GM19035 (cell line): ENCODE data around the gene SMARCAD1.
A peak's percentile ranks its signal among the peaks of the same experiment; 100 is the strongest.
"Not testable (repeated sequence)": the region's sequence is repeated elsewhere in the genome, so short reads cannot be mapped to it uniquely, and the experiment has no call there.

ENCODE experiments used
- ATAC-seq: cut with Tn5 transposase; IDR thresholded peaks from one replicate; pipeline ENCODE4 v1.9.1; 2021; ENCODE audit not compliant: unreplicated experiment

SMARCAD1 gene

DNA sequence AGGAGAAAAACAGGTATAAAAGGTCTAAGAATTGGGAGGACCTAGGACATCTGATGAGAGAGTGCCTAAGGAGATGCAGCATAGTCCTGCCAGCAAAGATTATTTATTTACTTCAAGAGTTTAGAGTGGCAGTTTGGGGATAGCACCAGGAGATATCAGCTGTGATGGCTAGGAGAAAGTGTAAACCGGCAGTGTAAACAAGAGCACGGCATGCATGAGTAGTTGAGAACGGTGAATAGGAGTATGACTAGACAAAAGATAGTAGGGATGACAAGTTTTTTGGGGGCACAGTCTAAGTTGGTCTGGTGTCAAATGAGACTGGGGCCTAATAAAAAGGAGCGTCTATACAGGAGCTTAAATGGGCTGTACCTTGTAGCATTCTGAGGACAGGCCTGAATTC lies 86.3 kb downstream of the SMARCAD1 start:
- not testable (repeated sequence) for ATAC-seq

DNA sequence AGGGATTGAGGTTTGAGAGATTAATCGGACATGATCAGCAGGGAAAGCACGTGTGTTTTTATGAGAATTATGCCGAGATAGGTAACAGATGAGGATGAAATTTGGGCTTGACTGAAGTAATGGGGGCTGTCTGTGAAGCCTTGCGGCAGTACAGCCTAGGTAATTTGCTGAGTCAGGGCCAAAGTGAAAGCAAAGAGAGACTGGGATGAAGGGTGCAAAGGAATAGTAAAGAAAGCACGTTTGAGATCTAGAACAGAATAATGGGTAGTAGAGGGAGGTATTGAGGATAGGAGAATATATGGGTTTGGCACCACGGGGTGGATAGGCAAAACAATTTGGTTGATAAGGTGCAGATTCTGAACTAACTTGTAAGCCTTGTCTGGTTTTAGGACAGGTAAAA lies 87.8 kb downstream of the SMARCAD1 start:
- not testable (repeated sequence) for ATAC-seq

DNA sequence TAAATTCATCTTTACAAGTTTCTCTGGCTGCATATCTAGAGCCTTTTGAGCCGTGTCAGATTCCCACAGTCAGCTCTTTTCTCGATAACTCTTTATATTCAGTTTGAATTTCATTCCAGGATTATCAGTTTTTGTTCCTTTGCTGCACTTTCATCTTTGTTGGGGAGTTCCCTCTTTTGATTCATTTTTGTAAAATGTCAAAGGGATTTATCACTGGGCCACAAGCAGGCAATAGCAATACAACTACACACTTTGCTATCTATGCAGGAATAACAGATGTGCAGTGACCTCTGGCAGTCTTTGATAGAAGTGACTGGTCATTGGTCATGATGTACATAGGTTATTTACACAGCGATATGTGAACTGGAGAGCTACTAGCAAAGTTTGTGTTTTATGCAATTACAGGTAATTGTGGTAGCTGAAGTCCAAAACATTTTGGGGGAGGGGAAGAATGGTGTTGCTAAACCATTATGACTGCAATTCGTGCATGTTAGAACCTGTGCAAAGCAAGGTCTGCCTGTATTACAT lies 91.1 kb downstream of the SMARCAD1 start:
- ATAC-seq, result no peak

DNA sequence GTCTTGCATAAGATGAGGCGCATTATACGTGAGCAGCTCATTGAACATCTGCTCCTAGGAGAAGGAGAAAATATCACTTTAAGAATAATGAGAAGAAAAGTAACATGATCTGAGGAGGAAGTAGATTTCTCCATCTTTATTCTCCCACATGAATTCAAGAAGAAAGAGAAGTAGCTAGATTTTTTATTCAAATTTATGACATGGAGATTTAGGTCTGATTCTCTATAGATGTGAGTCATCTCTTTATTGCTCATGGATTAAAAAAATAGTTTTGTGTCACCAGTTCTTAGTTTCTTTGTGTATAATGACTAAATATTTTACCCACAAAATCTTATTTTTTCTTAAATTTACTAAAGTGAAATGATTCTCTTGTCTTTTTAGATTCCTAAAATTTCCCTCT lies 94.5 kb downstream of the SMARCAD1 start:
- ATAC-seq, result no peak

DNA sequence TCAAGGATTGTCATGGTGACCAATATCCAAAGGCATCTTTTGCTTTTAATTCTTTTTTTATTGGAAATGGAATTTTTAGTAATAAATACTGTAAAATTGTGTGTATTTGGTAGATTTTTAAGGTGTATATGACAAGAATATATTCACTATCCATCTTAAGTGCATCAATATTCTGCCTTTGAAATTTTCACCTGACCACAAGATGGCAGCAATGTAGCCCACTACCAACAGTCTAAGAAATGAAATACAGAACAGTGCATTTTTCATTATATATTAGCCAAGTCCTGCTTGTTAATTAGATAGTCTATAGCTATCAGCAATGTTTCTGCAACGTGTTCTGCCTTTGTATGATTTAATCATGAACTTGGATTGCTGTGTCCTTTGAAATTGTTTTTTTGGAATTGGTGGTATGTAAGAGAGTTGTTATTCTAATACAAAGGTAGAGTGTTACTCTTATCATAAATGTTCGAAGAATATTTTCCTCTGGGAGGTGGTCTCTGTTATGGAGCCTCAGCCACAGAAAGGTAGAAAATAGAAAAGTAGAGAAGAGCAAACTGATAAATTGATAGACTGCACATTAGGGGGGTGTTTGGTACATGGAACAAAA lies 96.8 kb downstream of the SMARCAD1 start:
- ATAC-seq, result peak; percentile 64

DNA sequence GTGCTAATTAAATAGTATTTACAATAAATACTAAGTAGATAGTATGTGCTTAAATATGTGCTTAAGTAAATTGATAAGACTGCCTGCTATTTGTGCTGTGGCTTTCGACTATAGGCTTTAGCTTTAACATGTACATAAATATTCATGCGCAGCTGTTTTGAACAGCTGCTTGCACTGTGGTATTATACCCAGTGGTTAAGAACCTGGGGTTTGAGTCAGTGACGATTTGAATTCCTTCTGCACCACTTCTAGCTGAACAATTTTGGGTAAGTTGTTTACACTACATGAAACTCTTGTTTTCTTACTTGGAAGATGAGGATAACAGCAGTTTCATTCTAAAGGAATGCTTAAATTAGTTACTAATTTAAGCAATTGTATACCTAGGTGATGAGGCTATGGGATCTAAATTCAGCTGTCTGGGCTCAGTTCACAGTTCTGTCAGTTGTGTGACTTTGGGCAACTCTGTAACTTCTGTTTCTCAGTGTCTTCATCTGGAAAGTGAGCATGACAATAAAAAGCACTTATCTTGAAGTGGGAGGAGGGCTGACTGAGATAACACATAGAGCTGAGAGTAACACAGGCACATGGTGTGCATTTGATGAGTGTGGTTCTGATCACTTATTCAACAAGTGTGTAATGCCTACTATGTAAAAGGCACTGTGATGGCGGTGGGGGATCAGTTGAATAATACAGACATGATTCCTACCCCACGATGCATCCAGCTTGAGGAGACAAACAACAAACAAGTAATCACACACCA lies 98.0 kb downstream of the SMARCAD1 start:
- ATAC-seq, result no peak

DNA sequence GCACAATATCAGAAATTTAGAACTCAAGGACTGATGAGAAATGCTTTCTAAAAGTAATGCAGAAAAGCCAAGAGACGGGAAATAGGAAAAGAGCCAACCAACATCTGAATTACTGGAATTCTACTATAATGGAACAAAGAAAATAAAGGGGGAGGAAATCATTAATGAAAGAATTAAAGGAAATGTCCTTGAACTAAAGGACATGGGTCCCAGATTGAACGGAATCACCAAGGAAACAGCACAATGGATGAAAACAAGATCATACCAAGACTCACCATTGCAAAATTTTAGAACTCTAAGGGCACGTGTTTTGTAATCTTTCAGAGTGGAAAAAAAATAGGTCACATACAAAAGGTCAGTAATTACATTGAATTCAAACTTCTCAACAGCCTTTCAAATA lies 99.0 kb downstream of the SMARCAD1 start:
- ATAC-seq, result no peak

DNA sequence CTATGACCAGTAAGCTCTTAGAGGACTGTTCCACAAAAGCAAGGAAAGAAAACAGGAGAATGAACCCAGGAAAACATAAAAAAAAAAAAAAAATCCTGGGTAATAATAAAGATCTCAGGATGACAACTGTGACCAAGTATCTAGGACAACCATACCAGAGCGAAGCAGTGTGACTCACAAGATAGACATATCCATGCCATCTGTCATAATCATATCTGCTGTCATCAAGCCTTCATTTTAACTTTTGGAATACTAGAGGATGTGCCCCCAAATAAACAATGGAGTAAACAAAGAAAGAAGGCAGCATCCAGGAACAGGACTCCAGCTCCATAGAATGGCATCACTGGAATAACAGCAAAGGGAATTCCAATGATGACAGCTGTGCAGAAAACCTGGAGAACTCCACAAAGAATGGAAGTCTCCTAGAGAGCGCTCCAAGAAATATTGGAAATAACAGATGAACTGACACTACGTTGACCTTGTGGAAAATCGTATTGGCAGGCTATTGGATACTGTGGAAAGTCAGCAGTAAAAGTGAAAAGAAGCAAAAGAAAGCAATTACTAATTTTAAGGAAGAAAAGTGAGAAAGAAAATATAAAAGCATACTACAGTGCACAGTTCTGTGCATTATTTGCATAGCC lies 99.7 kb downstream of the SMARCAD1 start:
- ATAC-seq, result no peak

DNA sequence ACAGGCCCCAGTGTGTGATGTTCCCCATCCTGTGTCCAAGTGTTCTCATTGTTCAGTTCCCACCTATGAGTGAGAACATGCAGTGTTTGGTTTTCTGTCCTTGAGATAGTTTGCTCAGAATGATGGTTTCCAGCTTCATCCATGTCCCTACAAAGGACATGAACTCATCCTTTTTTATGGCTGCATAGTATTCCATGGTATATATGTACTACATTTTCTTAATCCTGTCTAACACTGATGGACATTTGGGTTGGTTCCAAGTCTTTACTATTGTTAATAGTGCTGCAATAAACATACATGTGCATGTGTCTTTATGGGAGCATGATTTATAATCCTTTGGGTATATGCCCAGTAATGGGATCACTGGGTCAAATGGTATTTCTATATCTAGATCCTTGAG lies 112.3 kb downstream of the SMARCAD1 start:
- not testable (repeated sequence) for ATAC-seq

DNA sequence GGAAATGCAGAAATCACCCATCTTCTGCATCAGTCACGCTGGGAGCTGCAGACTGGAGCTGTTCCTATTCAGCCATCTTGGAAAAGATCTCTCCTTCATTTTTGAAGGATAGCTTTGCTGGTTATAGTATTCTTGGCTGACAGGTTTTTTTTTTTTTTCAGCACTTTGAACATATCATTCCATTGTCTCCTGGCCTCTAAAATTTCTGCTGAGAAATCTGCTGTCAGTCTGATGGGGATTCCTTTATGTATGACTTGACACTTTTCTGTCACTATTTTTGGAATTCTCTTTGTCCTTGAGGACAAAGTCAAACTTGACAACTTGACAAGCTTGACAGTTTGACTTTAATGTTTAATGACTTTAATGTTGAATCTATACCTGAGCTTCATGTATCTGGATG lies 118.2 kb downstream of the SMARCAD1 start:
- ATAC-seq, result no peak

DNA sequence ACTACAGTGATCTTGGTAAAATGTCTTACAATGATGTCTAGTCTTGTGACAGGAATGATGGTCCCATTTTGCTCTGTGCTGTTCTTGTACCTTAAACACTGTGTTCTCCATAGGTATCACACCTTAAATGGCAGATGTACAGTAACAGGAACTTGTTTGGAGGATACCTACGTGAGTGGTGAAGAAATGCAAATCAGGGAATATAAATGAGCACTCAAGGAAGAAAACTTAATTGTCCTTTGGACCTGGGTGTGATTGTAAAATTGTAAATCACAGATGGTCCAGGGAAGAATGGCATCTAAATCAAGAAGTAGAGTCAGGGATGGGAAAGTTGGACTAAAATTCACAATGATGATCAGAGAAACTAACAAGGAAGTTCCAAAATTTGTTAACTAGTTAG lies 122.3 kb downstream of the SMARCAD1 start:
- no peak for ATAC-seq

DNA sequence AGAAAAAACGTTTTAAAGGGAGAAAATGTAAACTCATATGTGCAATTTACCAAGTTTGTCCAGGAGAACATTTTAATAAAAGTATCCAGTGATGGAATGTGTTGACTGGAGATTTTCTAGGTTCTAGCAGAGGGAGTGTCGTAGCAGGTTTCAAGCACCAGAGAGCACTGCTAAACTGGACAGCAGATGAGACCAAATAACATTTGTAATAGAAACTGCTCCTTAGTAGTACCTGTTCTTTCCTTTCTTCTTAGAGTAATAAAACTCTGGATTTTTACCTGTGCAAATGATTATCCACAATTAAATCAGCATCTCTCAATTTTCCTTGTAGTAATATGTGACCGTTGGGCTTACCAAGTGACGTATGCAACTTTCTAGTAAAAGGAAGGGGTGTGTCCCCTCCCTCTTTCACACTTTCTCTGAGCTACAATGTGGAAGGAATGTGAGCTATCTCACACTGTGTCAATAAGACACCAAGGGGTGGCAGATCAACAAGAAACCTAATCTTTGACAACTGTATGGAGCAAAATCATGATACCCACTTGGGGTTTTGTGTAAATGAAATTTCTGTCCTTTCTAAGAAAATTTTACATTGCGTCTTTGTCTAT lies 125.4 kb downstream of the SMARCAD1 start:
- ATAC-seq, result no peak

DNA sequence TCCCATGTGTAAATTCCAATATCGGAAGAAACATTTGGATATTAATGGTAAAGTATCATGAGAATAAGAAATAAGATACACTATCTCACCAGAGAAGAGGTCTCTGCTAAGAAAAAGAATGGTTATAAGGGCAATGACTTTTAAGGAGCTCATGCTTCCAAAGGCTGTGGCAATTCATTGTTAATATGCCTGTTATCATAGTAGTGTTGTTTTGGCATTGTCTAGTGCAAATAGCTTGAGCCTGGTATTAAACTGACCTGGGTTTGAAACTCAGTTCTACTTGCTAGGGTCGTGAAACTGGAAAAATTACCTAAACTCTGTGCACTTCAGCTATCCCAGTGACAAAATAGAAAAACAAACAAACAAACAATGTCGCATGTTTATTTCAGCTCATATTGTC lies 126.2 kb downstream of the SMARCAD1 start:
- ATAC-seq, result no peak

DNA sequence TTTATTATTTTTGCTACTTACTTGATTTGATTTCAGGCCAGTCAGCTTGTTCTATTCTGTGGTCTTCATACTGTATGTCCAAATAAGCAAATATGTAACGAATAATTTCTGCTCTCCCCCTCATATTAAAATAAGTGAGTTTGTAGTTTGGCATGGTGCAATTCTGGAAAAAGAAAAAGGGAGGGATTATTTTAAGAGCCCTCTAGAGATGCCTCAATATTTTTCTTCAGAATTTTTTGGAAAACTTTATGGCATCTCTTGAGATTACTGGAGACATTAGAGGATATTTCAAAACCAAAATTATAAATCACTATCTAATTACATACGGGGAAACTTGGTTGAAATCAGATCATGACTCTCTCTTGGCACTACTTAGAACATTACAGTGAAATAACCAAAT lies 126.8 kb downstream of the SMARCAD1 start:
- ATAC-seq, result no peak

DNA sequence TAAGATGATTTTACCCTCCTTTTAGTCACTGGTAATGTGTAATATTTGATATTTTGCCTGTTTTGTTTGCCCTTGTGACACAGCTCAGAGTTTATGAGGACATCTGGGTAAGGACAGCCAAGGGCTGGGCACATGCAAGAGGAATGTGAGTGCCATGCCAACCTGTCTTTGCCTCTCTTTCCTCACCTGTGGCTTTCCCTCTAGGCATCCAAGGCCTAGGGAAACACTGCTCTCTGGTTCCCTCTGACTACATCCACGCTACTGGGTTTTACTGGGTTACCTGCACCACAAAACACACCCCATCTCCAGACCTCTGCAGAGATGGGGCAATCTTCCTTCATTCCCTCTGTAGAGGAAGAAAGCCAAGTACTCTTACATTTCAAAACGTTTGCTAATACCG lies 127.3 kb downstream of the SMARCAD1 start:
- ATAC-seq, result no peak

DNA sequence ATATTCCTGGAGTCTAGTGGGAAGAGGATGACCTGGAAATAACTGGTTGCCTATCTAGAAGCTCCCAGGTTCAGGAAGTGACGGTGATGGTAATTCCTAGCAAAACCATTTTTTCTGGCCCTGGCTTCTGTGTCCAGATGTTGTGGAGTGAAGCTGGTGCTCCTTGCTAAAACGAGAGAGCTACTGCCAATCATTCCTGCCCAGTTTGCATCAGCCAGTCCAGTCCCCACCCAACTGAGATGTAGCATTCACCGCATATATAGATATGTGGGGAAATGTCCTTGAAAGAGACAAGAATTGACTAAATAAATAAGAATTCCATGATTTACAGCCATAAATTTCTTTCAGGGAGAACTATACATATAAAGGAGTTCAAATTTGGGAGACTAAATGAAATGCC lies 128.6 kb downstream of the SMARCAD1 start:
- ATAC-seq, result no peak

DNA sequence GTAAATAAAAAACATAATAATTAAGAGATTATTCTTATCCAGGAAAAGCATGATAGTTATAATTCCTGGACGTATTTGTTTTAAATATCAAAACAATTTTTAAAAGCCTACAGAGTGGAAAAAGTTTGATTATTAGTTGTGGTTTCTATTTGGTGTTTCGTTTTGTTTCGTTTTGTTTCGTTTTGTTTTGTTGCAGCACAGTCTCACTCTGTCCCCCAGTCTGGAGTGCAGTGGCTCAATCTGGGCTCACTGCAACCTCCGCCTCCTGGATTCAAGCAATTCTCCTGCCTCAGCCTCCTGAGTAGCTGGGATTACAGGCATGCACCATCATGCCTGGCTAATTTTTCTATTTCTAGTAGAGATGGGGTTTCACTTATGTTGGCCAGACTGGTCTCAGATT lies 129.1 kb downstream of the SMARCAD1 start:
- not testable (repeated sequence) for ATAC-seq

DNA sequence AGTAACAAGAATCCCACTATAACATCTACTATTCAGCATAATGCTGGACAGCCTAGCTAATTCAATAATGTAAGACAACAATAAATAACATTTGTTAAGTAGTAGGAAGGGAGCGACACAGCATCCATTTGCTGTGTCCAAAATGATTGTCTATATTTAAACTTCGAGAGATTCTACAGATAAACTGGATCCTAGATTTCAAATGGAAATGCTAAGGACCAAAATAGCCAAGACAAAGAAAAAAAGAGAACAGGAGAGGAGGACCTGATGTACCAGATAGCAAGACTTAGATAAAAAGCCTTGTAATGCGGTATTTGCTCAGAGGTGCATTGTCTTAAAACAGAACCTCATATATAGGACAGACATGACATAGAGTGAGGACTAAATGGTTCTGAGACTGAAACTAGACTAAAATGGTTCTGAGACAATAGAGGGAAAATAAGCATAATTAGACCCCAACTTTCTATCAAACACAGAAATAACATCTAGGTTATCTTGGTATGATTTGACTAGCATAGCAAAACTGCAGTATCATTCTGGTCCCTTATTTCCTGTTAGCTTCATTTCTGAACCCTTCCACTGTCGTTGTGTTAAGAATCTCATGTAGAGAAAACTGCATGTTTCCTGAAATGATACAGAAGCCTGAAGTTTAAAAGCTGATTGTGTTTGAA lies 131.2 kb downstream of the SMARCAD1 start:
- ATAC-seq, result peak; percentile 71

DNA sequence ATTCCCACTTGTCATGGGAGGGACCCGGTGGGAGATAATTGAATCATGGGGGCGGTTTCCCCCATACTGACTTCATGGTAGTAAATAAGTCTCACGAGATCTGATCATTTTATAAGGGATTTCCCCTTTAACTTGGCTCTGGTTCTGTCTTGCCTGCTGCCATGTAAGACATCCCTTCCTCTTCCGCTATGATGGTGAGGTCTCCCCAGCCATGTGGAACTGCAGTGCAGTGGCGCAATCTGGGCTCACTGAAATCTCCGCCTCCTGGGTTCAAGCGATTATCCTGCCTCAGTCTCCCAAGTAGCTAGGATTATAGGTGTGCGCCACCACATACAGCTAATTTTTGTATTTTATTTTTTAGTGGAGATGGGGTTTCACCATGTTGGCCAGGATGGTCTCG lies 132.1 kb downstream of the SMARCAD1 start:
- peak; percentile 44 for ATAC-seq
